Measurements from ENCODE around the gene ZNF687.

Gene ZNF687

GRCh38 chr1:151324390-151324930 lies 42.4 kb downstream of the ZNF687 start:
- no peak overlapping the region for H3K4me3 ChIP-seq (ENCODE audit: low read depth in 1 of 2, low read length in 1 of 2)
- H3K4me1 ChIP-seq (ENCODE audit: control insufficient read depth in 1 of 2, insufficient read depth in 1 of 2, low read depth in 1 of 2, low read length in 1 of 2), result peaks cover 33 to 36% of the 10 kb centered on the region in 2 experiments
- TF ChIP-seq, protein P1, sequence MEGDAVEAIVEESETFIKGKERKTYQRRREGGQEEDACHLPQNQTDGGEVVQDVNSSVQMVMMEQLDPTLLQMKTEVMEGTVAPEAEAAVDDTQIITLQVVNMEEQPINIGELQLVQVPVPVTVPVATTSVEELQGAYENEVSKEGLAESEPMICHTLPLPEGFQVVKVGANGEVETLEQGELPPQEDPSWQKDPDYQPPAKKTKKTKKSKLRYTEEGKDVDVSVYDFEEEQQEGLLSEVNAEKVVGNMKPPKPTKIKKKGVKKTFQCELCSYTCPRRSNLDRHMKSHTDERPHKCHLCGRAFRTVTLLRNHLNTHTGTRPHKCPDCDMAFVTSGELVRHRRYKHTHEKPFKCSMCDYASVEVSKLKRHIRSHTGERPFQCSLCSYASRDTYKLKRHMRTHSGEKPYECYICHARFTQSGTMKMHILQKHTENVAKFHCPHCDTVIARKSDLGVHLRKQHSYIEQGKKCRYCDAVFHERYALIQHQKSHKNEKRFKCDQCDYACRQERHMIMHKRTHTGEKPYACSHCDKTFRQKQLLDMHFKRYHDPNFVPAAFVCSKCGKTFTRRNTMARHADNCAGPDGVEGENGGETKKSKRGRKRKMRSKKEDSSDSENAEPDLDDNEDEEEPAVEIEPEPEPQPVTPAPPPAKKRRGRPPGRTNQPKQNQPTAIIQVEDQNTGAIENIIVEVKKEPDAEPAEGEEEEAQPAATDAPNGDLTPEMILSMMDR (IDR thresholded peaks at IDR 0.05), result no peak
- no peaks in the 10 kb centered on the region for H3K27me3 ChIP-seq
- H3K9me3 ChIP-seq, result no peaks in the 10 kb centered on the region
- peaks cover 34% of the 10 kb centered on the region for H3K36me3 ChIP-seq
- peak overlapping the region; percentile 93 for H3K27ac ChIP-seq

DNA sequence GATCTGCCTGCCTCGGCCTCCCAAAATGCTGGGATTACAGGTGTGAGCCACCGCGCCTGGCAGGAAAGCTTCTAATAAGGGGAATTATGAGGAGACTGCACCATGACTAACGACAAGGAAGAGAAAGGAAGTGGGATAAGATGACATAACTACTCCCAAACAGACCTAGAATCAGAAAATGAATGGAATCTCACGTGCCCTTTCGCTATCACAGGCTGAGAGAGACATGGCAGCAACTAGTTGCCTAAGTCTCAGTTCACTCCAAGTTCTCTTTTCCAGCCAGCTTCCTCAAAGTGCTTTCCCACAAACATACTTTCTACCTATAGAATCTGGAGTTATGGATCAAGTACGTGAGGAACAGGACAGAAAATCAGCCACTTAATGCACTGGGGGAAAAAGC lies 43.1 kb downstream of the ZNF687 start:
- H3K27me3 ChIP-seq, result no peaks in the 10 kb centered on the region
- H3K36me3 ChIP-seq, result peaks cover 26% of the 10 kb centered on the region
- H3K9me3 ChIP-seq, result no peaks in the 10 kb centered on the region
- peaks cover 33 to 36% of the 10 kb centered on the region in 2 experiments for H3K4me1 ChIP-seq (ENCODE audit: control insufficient read depth in 1 of 2, insufficient read depth in 1 of 2, low read depth in 1 of 2, low read length in 1 of 2)
- H3K4me3 ChIP-seq (ENCODE audit: low read depth in 1 of 2, low read length in 1 of 2), result no peak overlapping the region
- TF ChIP-seq, protein P1 (IDR thresholded peaks at IDR 0.05), result no peak
- H3K27ac ChIP-seq, result peak overlapping the region; percentile 93

DNA sequence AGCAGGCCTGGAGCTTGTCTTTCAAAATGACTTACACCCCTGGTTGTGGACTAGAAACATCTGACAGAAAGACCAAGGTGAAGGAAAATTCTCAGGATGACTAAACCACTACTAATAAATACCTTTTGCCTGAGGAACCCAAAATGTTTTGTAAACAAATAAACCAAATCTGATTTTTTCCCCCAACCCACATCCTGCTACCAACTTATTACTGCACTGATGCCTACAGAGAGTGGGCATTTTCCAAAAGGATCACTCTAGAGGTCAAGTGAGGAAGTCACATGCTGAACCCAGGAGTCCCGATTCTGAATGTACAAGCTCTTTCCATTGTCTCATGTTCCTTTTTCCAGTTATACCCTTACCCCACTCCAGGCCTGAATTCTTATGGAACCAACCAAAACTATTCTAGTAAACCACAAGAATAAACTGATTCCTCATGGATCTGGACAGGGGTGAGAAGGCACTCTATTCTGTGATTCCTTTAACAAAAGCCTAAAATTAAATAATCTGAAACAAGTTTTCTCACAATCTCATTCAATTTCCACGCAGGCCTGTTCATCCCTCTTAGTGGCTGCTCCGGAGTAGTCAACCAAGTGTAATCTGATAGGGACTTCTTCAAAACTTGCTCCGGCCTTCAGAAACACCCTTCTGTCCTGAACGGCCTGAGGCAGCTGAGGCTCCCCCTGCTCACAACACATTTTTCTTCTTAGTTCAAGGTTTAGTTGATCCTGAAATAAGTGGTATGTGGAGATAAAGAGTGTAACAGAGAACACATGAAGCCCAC lies 43.7 kb downstream of the ZNF687 start:
- Histone ChIP-seq H3K4me3 (ENCODE audit: low read depth in 1 of 2, low read length in 1 of 2) (no peak overlapping the region), H3K27ac (peak overlapping the region; percentile 93), H3K9me3 (no peaks in the 10 kb centered on the region), H3K36me3 (peaks cover 24% of the 10 kb centered on the region), H3K4me1 (ENCODE audit: control insufficient read depth in 1 of 2, insufficient read depth in 1 of 2, low read depth in 1 of 2, low read length in 1 of 2) (peaks cover 33 to 36% of the 10 kb centered on the region in 2 experiments), H3K27me3 (no peaks in the 10 kb centered on the region)
- TF ChIP-seq, protein P1 (IDR thresholded peaks at IDR 0.05), result no peak

DNA sequence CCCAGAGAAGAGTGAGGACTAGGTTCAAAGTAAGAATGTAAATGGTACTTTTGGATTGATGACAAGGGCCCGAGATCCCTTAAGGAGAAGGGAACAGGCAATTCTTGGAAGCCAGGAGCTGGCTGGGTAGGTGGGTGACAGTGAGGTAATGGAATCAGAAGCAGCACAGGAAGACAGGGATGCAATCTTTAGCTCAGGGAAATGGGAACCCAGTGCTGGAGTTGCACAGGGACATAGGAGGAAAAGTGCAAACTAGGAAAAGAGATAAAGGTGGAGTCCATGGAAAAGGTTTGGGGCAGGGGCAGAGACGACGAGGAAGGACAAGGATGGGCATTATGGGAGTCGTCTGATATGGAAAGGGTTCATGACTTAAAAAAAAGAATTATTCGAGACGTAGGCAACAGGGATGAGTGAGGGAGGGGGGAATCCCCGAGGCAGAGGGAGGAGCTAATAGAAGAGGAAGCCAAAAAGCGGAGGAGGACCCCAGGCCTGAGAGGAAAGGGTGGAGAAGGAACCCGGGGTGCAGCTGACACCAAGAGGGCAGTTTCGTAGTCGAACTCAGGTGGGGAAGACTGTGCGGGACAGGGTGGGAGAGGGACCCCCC lies 44.6 kb downstream of the ZNF687 start:
- TF ChIP-seq, protein P1 (IDR thresholded peaks at IDR 0.05), result no peak
- no peaks in the 10 kb centered on the region for H3K27me3 ChIP-seq
- peak overlapping the region; percentile 93 for H3K27ac ChIP-seq
- no peaks in the 10 kb centered on the region for H3K9me3 ChIP-seq
- peaks cover 33 to 36% of the 10 kb centered on the region in 2 experiments for H3K4me1 ChIP-seq (ENCODE audit: control insufficient read depth in 1 of 2, insufficient read depth in 1 of 2, low read depth in 1 of 2, low read length in 1 of 2)
- peak overlapping the region; percentile 90 to 91 for H3K4me3 ChIP-seq (ENCODE audit: low read depth in 1 of 2, low read length in 1 of 2)
- peaks cover 24% of the 10 kb centered on the region for H3K36me3 ChIP-seq

DNA sequence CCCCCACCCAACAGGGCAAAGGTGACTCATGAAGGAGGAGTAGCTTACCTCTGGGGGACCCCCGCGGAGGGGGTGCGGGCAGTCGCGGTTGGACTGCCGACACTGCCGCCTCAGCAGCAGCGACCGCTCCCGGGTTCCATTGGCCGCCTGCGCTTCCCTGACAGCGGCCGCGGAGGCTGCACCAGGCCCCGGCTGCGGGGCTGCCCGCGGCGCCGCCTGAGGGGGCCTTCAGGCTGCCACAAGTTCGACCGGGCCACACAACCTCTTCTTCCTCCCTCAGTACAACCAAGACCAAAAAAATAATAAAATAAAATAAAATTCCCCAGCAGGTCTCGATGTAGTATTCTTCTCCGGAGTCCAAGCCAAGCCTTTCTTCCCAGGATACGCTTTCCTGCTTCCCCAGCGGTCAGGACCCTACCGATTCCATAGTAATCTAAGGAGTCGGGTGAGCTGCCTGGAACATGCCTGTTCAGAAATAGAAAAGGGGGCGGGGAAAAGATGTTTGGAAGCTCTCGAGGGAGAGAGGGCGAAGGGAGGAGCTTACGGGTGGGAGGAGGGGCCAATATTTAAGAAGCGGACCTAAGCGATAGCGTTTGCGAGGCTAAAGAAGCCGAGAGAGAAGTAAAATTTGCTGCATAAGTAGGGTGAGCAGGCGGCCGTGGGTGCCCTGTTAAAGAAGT lies 45.3 kb downstream of the ZNF687 start, which contains the start of gene PI4KB:
Gene PI4KB (minus strand): TSS at position 194 of the 680 bp plus-strand sequence. CDS start 10,935 bp downstream, outside the sequence.
- H3K36me3 ChIP-seq, result peaks cover 20% of the 10 kb centered on the region
- peaks cover 33 to 36% of the 10 kb centered on the region in 2 experiments for H3K4me1 ChIP-seq (ENCODE audit: control insufficient read depth in 1 of 2, insufficient read depth in 1 of 2, low read depth in 1 of 2, low read length in 1 of 2)
- peak within 1 kb of the TSS; percentile 90 to 91 for H3K4me3 ChIP-seq (ENCODE audit: low read depth in 1 of 2, low read length in 1 of 2)
- H3K9me3 ChIP-seq, result no peaks in the 10 kb centered on the region
- H3K27me3 ChIP-seq, result no peaks in the 10 kb centered on the region
- peak within 1 kb of the TSS; percentile 93 for H3K27ac ChIP-seq
- TF ChIP-seq, protein P1 (IDR thresholded peaks at IDR 0.05), result no peak
